Thyroid gland (tissue), 4 donors: ENCODE results near the gene OLFML2B. TPM values are rescaled to one million over a fixed set of nuclear protein-coding genes. Genes with fewer than 3 reads are reported as not detected.

ENCODE experiments used
- DNase-seq, 2 donors: peaks; one replicate each; pipeline ENCODE4 v3.0.0-alpha.2; 2019
- H3K27ac ChIP-seq, 3 donors: fragments of 200-600 bp; sonication (generic); 1 replicate in 2 of 3; 2 replicates in 1 of 3; pipeline ENCODE4 v1.5.1; 2016 to 2019; ENCODE audit warnings: mild to moderate bottlenecking in 1 of 3, moderate library complexity in 1 of 3
- H3K27me3 ChIP-seq: fragments of 200-600 bp; sonication (generic); one replicate; pipeline ENCODE4 v1.5.1; 2019
- H3K36me3 ChIP-seq, 2 donors: fragments of 200-600 bp; sonication (generic); one replicate each; pipeline ENCODE4 v1.5.1; 2016 to 2019
- H3K4me1 ChIP-seq, 2 donors: fragments of 200-600 bp; sonication (generic); one replicate each; pipeline ENCODE4 v1.5.1; 2017 to 2019
- H3K4me3 ChIP-seq, 3 donors: fragments of 200-600 bp; sonication (generic); replicated peaks in 1 of 3; 1 replicate in 2 of 3; 2 replicates in 1 of 3; pipeline ENCODE4 v1.5.1; 2016; ENCODE audit warnings: mild to moderate bottlenecking in 1 of 3
- H3K9me3 ChIP-seq: fragments of 200-600 bp; sonication (generic); one replicate; pipeline ENCODE4 v1.5.1; 2017
- CTCF ChIP-seq, 6 experiments: fragments of 200-600 bp in 3 of 6; fragments of 450-650 bp in 3 of 6; sonication (generic) in 3 of 6; IDR thresholded peaks; one replicate each; pipeline ENCODE4 v1.5.1; 2016 to 2019; ENCODE audit warnings: antibody characterized with exemption in 6 of 6, mild to moderate bottlenecking in 2 of 6, inconsistent platforms in 1 of 6, moderate library complexity in 1 of 6
- POLR2A ChIP-seq, 2 donors: fragments of 450-650 bp; IDR thresholded peaks; one replicate each; pipeline ENCODE4 v1.6.1; 2017; ENCODE audit warnings: antibody characterized with exemption in 2 of 2, mild to moderate bottlenecking in 2 of 2, moderate library complexity in 1 of 2
- WGBS, 2 donors: methylation state at CpG; one replicate each; pipeline ENCODE4 v1.1.5; 2017; 5-methylcytosine and 5-hydroxymethylcytosine counted together
- intact Hi-C: fragments of 100-400 bp; cut with DNase I; formaldehyde crosslinking; loops from one replicate; pipeline ENCODE4 v1.15.1; 2023
- total RNA-seq, 4 donors: library from RNA; depleted of rRNA; stranded (reverse); fragments of >200 nt; gene quantifications; one replicate each; pipeline ENCODE4 v1.2.3, GENCODE V29; 2016

The OLFML2B gene
- total RNA-seq, 4 donors from 2014 or later, result 8.0 to 18.4 (median 12.9) TPM

GRCh38 chr1:161986328-161986727 lies 37.3 kb downstream of the OLFML2B start:
- Histone ChIP-seq H3K4me1 (no peaks in the 10 kb centered on the region), H3K9me3 (no peaks in the 10 kb centered on the region), H3K27me3 (no peaks in the 10 kb centered on the region), H3K4me3 (no peak overlapping the region), H3K36me3 (no peaks in the 10 kb centered on the region), H3K27ac (no peak overlapping the region)
- WGBS, 2 donors, result 69 to 80% methylated on average over 4 of the region's 4 CpGs
- intact Hi-C loops, result no loop called here
- DNase-seq, result no peak
- TF ChIP-seq CTCF (IDR thresholded peaks at IDR 0.05), result no peak
- no peak for TF ChIP-seq POLR2A (IDR thresholded peaks at IDR 0.05)

GRCh38 chr1:161985301-161985822 lies 38.3 kb downstream of the OLFML2B start:
- Histone ChIP-seq H3K27me3 (no peaks in the 10 kb centered on the region), H3K36me3 (no peaks in the 10 kb centered on the region), H3K9me3 (no peaks in the 10 kb centered on the region), H3K4me1 (no peaks in the 10 kb centered on the region), H3K27ac (no peak overlapping the region), H3K4me3 (no peak overlapping the region)
- no peak for TF ChIP-seq POLR2A (IDR thresholded peaks at IDR 0.05)
- TF ChIP-seq CTCF (IDR thresholded peaks at IDR 0.05), result no peak
- WGBS, 2 donors, result 79 to 81% methylated on average over 4 to 5 of the region's 5 CpGs
- no peak for DNase-seq
- intact Hi-C loops, result no loop called here

GRCh38 chr1:161983725-161984124 lies 39.9 kb downstream of the OLFML2B start:
- H3K27ac ChIP-seq, result no peak overlapping the region
- DNase-seq, result no peak
- H3K9me3 ChIP-seq, result no peaks in the 10 kb centered on the region
- TF ChIP-seq POLR2A (IDR thresholded peaks at IDR 0.05) (no peak), CTCF (IDR thresholded peaks at IDR 0.05) (no peak)
- WGBS, 2 donors, result 94% methylated on average over 17 to 22 of the region's 22 CpGs
- H3K36me3 ChIP-seq, result no peaks in the 10 kb centered on the region
- H3K4me3 ChIP-seq, result no peak overlapping the region
- intact Hi-C loops, result no loop called here
- no peaks in the 10 kb centered on the region for H3K27me3 ChIP-seq
- no peaks in the 10 kb centered on the region for H3K4me1 ChIP-seq

DNA sequence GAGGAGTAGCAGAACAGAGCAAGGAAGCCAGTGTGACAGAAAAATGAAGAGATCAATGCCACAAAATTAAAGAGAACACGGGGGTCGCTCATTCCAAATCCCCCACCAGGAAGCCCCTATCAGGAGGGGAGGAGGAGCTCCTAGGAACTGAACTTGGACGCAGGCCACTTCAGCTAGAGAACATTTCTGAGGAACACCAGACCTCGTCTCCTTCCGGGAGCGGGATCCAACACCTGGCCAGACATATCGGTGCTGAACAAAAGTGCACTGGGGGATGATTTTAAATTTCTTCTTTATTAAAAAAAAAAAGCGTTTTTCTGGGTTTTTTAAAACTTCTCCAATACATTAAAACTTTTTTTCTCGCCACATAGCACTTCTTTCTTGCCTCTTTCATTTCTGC lies 40.8 kb downstream of the OLFML2B start:
- Histone ChIP-seq H3K27ac (no peak overlapping the region), H3K36me3 (no peaks in the 10 kb centered on the region), H3K4me3 (no peak overlapping the region), H3K9me3 (no peaks in the 10 kb centered on the region), H3K4me1 (no peaks in the 10 kb centered on the region), H3K27me3 (no peaks in the 10 kb centered on the region)
- TF ChIP-seq POLR2A (IDR thresholded peaks at IDR 0.05), result no peak
- no peak for TF ChIP-seq CTCF (IDR thresholded peaks at IDR 0.05)
- 65 to 70% methylated on average over 9 of the region's 9 CpGs for WGBS, 2 donors
- no peak for DNase-seq
- intact Hi-C loops, result no loop called here

- no peak for TF ChIP-seq POLR2A (IDR thresholded peaks at IDR 0.05)
- no peak for TF ChIP-seq CTCF (IDR thresholded peaks at IDR 0.05)
- Histone ChIP-seq H3K27me3 (no peaks in the 10 kb centered on the region), H3K9me3 (no peaks in the 10 kb centered on the region), H3K36me3 (no peaks in the 10 kb centered on the region), H3K4me1 (no peaks in the 10 kb centered on the region), H3K27ac (no peak overlapping the region), H3K4me3 (no peak overlapping the region)
- WGBS, 2 donors, result 37 to 44% methylated on average over 5 of the region's 5 CpGs
- intact Hi-C loops, result no loop called here
- DNase-seq, result no peak
Observed at GRCh38 chr1:161982507-161982895, 41.2 kb downstream of the OLFML2B start.
